Caco-2 (cell line): Measurements from ENCODE around the gene C3orf33. TPM values are rescaled to one million over a fixed set of nuclear protein-coding genes. Genes with fewer than 3 reads are reported as not detected.
A peak's percentile ranks its signal among the peaks of the same experiment; 100 is the strongest.

Source experiments
- BruUV-seq: library from RNA; stranded (reverse); fragments of 400-500 nt; replicated peaks from 2 replicates; lab custom pipeline; 2021; lab: Mats Ljungman, UMichigan
- CTCF ChIA-PET: fragments of 300-600 bp; sonication (Branson Sonifier 250); formaldehyde crosslinking; loops from one replicate; lab custom pipeline; 2022; ENCODE audit warnings: antibody characterized with exemption; lab: Charles Lee
- POLR2A ChIA-PET: fragments of 300-600 bp; sonication (Branson Sonifier 250); formaldehyde crosslinking; loops from one replicate; lab custom pipeline; 2022; ENCODE audit warnings: antibody characterized with exemption; lab: Charles Lee
- DNase-seq, 2 experiments: peaks; one replicate each; pipeline versions ENCODE4 v3.0.0 to v3.0.0-alpha.2; 2020 to 2022
- H3K27me3 ChIP-seq: replicated peaks from 2 replicates; pipeline ENCODE4 v1.6.0; 2011; ENCODE audit warnings: low read length; ENCODE audit not compliant: control insufficient read depth, insufficient read depth
- H3K36me3 ChIP-seq: 2 replicates; pipeline ENCODE4 v1.5.1; 2011; ENCODE audit warnings: low read length; ENCODE audit not compliant: control insufficient read depth, insufficient read depth
- H3K4me1 ChIP-seq: fragments of 250-450 bp; sonication (Bioruptor Pico); 2 replicates; pipeline ENCODE4 v1.5.1; 2020; ENCODE audit warnings: mild to moderate bottlenecking
- H3K4me3 ChIP-seq: 2 replicates; pipeline ENCODE4 v1.5.1; 2011; ENCODE audit warnings: low read depth, mild to moderate bottlenecking, control low read depth, low read length
- H3K9me3 ChIP-seq: fragments of 250-450 bp; sonication (Bioruptor Pico); 2 replicates; pipeline ENCODE4 v1.5.1; 2020; ENCODE audit warnings: mild to moderate bottlenecking, moderate library complexity
- H3K27ac Mint-ChIP-seq: one replicate; pipeline ENCODE4 v1.8.0; 2022; ENCODE audit warnings: mixed read lengths; ENCODE audit not compliant: unreplicated experiment
- H3K27me3 Mint-ChIP-seq: one replicate; pipeline ENCODE4 v1.8.0; 2022; ENCODE audit warnings: mixed read lengths; ENCODE audit not compliant: insufficient read depth, unreplicated experiment
- H3K36me3 Mint-ChIP-seq: one replicate; pipeline ENCODE4 v1.8.0; 2022; ENCODE audit warnings: mild to moderate bottlenecking, mixed read lengths; ENCODE audit not compliant: insufficient read depth, unreplicated experiment
- H3K4me1 Mint-ChIP-seq: one replicate; pipeline ENCODE4 v1.8.0; 2022; ENCODE audit warnings: low read depth, mixed read lengths; ENCODE audit not compliant: unreplicated experiment
- H3K4me3 Mint-ChIP-seq: one replicate; pipeline ENCODE4 v1.8.0; 2022; ENCODE audit warnings: mild to moderate bottlenecking, moderate library complexity, mixed read lengths; ENCODE audit not compliant: unreplicated experiment
- H3K9me3 Mint-ChIP-seq: one replicate; pipeline ENCODE4 v1.8.0; 2022; ENCODE audit warnings: mixed read lengths; ENCODE audit not compliant: unreplicated experiment
- intact Hi-C: fragments of 100-400 bp; cut with micrococcal nuclease; formaldehyde crosslinking; loops from one replicate; pipeline ENCODE4 v1.10.0; 2022; ENCODE audit not compliant: unreplicated experiment
- total RNA-seq: library from RNA; stranded (reverse); gene quantifications from 2 replicates; pipeline ENCODE4 v1.2.3, GENCODE V29; 2022
- TF ChIP-seq, protein P1 (sequence below), 2 experiments: fragments of 200-600 bp in 1 of 2; IDR thresholded peaks; 1 replicate in 1 of 2; 2 replicates in 1 of 2; pipeline versions ENCODE4 v1.5.1 to v1.8.0; 2011 to 2022; ENCODE audit warnings: antibody characterized with exemption in 1 of 2, control low read depth in 1 of 2, inconsistent platforms in 1 of 2, low read depth in 1 of 2, low read length in 1 of 2, mild to moderate bottlenecking in 1 of 2, moderate library complexity in 1 of 2; ENCODE audit not compliant: insufficient read depth in 1 of 2, severe bottlenecking in 1 of 2, unreplicated experiment in 1 of 2

Gene C3orf33
- total RNA-seq, 1 experiment from 2014 or later: 5.4 TPM

DNA sequence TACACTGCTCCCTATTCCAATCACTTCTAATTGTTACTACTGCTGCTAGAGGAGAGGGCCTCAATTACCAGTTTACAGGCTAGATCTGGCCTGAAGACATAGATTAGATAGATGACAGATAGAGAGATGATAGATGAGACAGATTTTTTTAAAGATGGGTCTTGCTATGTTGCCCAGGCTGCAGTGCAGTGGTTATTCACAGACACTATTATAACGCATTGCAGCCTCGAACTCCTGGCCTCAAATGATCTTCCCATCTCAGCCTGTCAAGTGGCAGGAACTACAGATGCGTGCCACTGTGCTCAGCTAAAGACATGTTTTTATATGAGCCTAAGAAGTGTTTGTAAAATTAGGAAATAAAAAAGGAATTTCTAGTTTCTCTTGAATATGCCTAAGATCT, 41.9 kb upstream of the C3orf33 start:
- Mint-ChIP-seq H3K9me3 (no peaks in the 10 kb centered on the region), H3K36me3 (peaks cover 10% of the 10 kb centered on the region), H3K27ac (no peak overlapping the region), H3K27me3 (no peaks in the 10 kb centered on the region), H3K4me3 (no peak overlapping the region), H3K4me1 (no peaks in the 10 kb centered on the region)
- Histone ChIP-seq H3K27me3 (no peaks in the 10 kb centered on the region), H3K4me3 (no peak overlapping the region), H3K9me3 (no peaks in the 10 kb centered on the region), H3K36me3 (no peaks in the 10 kb centered on the region), H3K4me1 (peaks cover 11% of the 10 kb centered on the region; the same call in 1 of the 2 replicates)
- CTCF ChIA-PET: no interaction called here
- intact Hi-C loops: no loop called here
- BruUV-seq: no TSS peak
- no peak for DNase-seq
- TF ChIP-seq, protein P1, sequence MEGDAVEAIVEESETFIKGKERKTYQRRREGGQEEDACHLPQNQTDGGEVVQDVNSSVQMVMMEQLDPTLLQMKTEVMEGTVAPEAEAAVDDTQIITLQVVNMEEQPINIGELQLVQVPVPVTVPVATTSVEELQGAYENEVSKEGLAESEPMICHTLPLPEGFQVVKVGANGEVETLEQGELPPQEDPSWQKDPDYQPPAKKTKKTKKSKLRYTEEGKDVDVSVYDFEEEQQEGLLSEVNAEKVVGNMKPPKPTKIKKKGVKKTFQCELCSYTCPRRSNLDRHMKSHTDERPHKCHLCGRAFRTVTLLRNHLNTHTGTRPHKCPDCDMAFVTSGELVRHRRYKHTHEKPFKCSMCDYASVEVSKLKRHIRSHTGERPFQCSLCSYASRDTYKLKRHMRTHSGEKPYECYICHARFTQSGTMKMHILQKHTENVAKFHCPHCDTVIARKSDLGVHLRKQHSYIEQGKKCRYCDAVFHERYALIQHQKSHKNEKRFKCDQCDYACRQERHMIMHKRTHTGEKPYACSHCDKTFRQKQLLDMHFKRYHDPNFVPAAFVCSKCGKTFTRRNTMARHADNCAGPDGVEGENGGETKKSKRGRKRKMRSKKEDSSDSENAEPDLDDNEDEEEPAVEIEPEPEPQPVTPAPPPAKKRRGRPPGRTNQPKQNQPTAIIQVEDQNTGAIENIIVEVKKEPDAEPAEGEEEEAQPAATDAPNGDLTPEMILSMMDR (IDR thresholded peaks at IDR 0.05; ENCODE audit: insufficient read depth in 1 of 2, low read depth in 1 of 2, low read length in 1 of 2, severe bottlenecking in 1 of 2, unreplicated experiment in 1 of 2): no peak
- POLR2A ChIA-PET: no interaction called here

DNA sequence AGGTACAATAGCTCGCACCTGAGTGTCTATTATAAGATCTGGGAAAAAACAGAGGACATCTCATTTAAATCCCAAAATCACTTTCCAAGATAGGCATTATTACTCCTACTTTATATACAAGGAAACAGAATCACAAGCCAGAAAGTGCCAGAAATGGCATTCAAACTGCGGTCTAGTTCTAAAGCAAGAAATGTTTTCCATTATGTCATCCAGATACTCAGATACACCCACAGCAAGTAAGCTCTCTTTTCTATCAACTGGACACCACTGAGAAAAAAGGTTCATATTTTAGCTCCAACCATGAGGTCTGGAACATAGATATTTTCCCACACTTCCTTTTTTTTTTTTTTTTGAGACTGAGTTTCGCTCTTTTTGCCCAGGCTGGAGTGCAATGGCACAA, 40.0 kb upstream of the C3orf33 start:
- Mint-ChIP-seq H3K36me3 (peaks cover 10% of the 10 kb centered on the region), H3K4me3 (no peak overlapping the region), H3K9me3 (no peaks in the 10 kb centered on the region), H3K4me1 (no peaks in the 10 kb centered on the region), H3K27ac (no peak overlapping the region), H3K27me3 (no peaks in the 10 kb centered on the region)
- Histone ChIP-seq H3K4me3 (no peak overlapping the region), H3K4me1 (no peaks in the 10 kb centered on the region), H3K36me3 (no peaks in the 10 kb centered on the region), H3K9me3 (no peaks in the 10 kb centered on the region), H3K27me3 (no peaks in the 10 kb centered on the region)
- CTCF ChIA-PET: no interaction called here
- BruUV-seq: TSS peak; percentile 7
- TF ChIP-seq, protein P1 (IDR thresholded peaks at IDR 0.05; ENCODE audit: insufficient read depth in 1 of 2, low read depth in 1 of 2, low read length in 1 of 2, severe bottlenecking in 1 of 2, unreplicated experiment in 1 of 2): no peak
- POLR2A ChIA-PET: no interaction called here
- no peak for DNase-seq
- intact Hi-C loops: no loop called here

DNA sequence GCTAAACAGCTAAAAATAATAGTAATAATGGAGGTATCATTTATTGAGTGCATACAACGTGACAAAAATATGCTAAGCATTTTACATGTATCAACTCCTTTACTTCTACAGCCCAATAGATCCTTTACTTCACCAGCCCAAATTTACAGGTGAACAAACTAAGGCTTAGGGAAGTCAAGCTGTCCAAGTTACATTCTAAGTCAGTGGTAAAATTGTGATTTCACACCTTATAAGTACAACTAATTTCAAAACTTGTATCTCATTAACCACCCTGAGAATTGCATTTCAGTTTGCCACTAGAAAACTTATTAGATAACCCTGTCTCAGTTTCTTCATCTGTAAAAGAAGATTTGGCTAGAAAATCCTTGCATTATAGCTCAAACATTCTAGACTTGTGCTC, 37.5 kb upstream of the C3orf33 start:
- Mint-ChIP-seq H3K4me1 (no peaks in the 10 kb centered on the region), H3K9me3 (no peaks in the 10 kb centered on the region), H3K27ac (no peak overlapping the region), H3K36me3 (peaks cover 10% of the 10 kb centered on the region), H3K4me3 (no peak overlapping the region), H3K27me3 (no peaks in the 10 kb centered on the region)
- intact Hi-C loops: no loop called here
- Histone ChIP-seq H3K27me3 (no peaks in the 10 kb centered on the region), H3K36me3 (no peaks in the 10 kb centered on the region), H3K4me1 (no peaks in the 10 kb centered on the region), H3K9me3 (no peaks in the 10 kb centered on the region), H3K4me3 (no peak overlapping the region)
- ChIA-PET CTCF (no interaction called here), POLR2A (no interaction called here)
- DNase-seq: no peak
- TF ChIP-seq, protein P1 (IDR thresholded peaks at IDR 0.05; ENCODE audit: insufficient read depth in 1 of 2, low read depth in 1 of 2, low read length in 1 of 2, severe bottlenecking in 1 of 2, unreplicated experiment in 1 of 2): no peak
- no TSS peak for BruUV-seq
